CD14-positive monocyte (primary cell): ENCODE data around the gene LRRC45. TPM values are rescaled to one million over a fixed set of nuclear protein-coding genes. Genes with fewer than 3 reads are reported as not detected.
A peak's percentile ranks its signal among the peaks of the same experiment; 100 is the strongest.

Experiments
- DNase-seq, 3 donors: peaks; one replicate each; pipeline ENCODE4 v3.0.0-alpha.2; 2011 to 2022
- H2AFZ ChIP-seq: 2 replicates; pipeline ENCODE4 v1.6.0; 2012; ENCODE audit warnings: mild to moderate bottlenecking, low read depth, low read length, inconsistent platforms; ENCODE audit not compliant: insufficient read depth, poor library complexity, severe bottlenecking
- H3K27ac ChIP-seq, 2 donors: 1 replicate in 1 of 2; 2 replicates in 1 of 2; pipeline ENCODE4 v1.5.1; 2012 to 2013; ENCODE audit warnings: low read length in 2 of 2, control low read depth in 1 of 2, inconsistent platforms in 1 of 2, low read depth in 1 of 2, mild to moderate bottlenecking in 1 of 2
- H3K27me3 ChIP-seq, 2 donors: one replicate each; pipeline versions ENCODE4 v1.6.0 to v1.6.1; 2011 to 2013; ENCODE audit warnings: low read length in 2 of 2; ENCODE audit not compliant: control insufficient read depth in 2 of 2, insufficient read depth in 2 of 2
- H3K36me3 ChIP-seq, 2 donors: replicated peaks in 1 of 2; 1 replicate in 1 of 2; 2 replicates in 1 of 2; pipeline versions ENCODE4 v1.5.1 to v1.6.1; 2012 to 2013; ENCODE audit warnings: low read length in 2 of 2, control low read depth in 1 of 2, inconsistent platforms in 1 of 2, mild to moderate bottlenecking in 1 of 2; ENCODE audit not compliant: insufficient read depth in 2 of 2, control insufficient read depth in 1 of 2
- H3K4me1 ChIP-seq, 2 donors: 1 replicate in 1 of 2; 2 replicates in 1 of 2; pipeline versions ENCODE4 v1.5.1 to v1.6.1; 2012 to 2013; ENCODE audit warnings: low read length in 2 of 2, control low read depth in 1 of 2, inconsistent platforms in 1 of 2, mild to moderate bottlenecking in 1 of 2, moderate library complexity in 1 of 2; ENCODE audit not compliant: insufficient read depth in 2 of 2, control insufficient read depth in 1 of 2
- H3K4me2 ChIP-seq: replicated peaks from 2 replicates; pipeline ENCODE3; 2012; ENCODE audit warnings: low read length, moderate library complexity, mild to moderate bottlenecking; ENCODE audit not compliant: poor library complexity, severe bottlenecking; ENCODE audit errors: extremely low read depth
- H3K4me3 ChIP-seq, 3 experiments: fragments of 200-600 bp in 1 of 3; sonication (generic) in 1 of 3; replicated peaks in 1 of 3; 1 replicate in 2 of 3; 2 replicates in 1 of 3; pipeline ENCODE4 v1.5.1; 2011 to 2013; ENCODE audit warnings: low read length in 3 of 3, mild to moderate bottlenecking in 3 of 3, control low read depth in 2 of 3, low read depth in 2 of 3, inconsistent platforms in 1 of 3, moderate library complexity in 1 of 3
- H3K79me2 ChIP-seq: 2 replicates; pipeline ENCODE4 v1.6.0; 2012; ENCODE audit warnings: mild to moderate bottlenecking, control low read depth, inconsistent platforms, low read length, moderate library complexity; ENCODE audit not compliant: insufficient read depth
- H3K9ac ChIP-seq: 2 replicates; pipeline ENCODE4 v1.6.0; 2017; ENCODE audit warnings: low read length, mild to moderate bottlenecking; ENCODE audit not compliant: insufficient read depth, poor library complexity, severe bottlenecking
- H3K9me3 ChIP-seq, 2 donors: replicated peaks in 1 of 2; 1 replicate in 1 of 2; 2 replicates in 1 of 2; pipeline versions ENCODE4 v1.5.1 to v1.6.1; 2012 to 2013; ENCODE audit warnings: low read length in 2 of 2, control low read depth in 1 of 2; ENCODE audit not compliant: control insufficient read depth in 1 of 2, insufficient read depth in 1 of 2
- H4K20me1 ChIP-seq: 2 replicates; pipeline ENCODE4 v1.6.0; 2012; ENCODE audit warnings: mild to moderate bottlenecking, low read length, control low read depth, moderate library complexity; ENCODE audit not compliant: insufficient read depth
- H3K27ac Mint-ChIP-seq, 7 donors: one replicate each; pipeline ENCODE4 v1.8.0; 2020; ENCODE audit warnings: mild to moderate bottlenecking in 7 of 7, mixed read lengths in 7 of 7, moderate library complexity in 6 of 7, inconsistent platforms in 2 of 7
- H3K27me3 Mint-ChIP-seq, 3 donors: one replicate each; pipeline ENCODE4 v1.8.0; 2021 to 2022; ENCODE audit warnings: low read depth in 3 of 3, mild to moderate bottlenecking in 3 of 3, mixed read lengths in 3 of 3, moderate library complexity in 3 of 3, inconsistent platforms in 1 of 3
- H3K36me3 Mint-ChIP-seq, 2 donors: one replicate each; pipeline ENCODE4 v1.8.0; 2020; ENCODE audit warnings: mixed read lengths in 2 of 2, inconsistent platforms in 1 of 2, mild to moderate bottlenecking in 1 of 2
- H3K4me1 Mint-ChIP-seq: one replicate; pipeline ENCODE4 v1.8.0; 2020; ENCODE audit warnings: mild to moderate bottlenecking, mixed read lengths
- H3K4me3 Mint-ChIP-seq, 2 donors: one replicate each; pipeline ENCODE4 v1.8.0; 2020; ENCODE audit warnings: mild to moderate bottlenecking in 2 of 2, mixed read lengths in 2 of 2, moderate library complexity in 1 of 2
- H3K9me3 Mint-ChIP-seq, 7 donors: one replicate each; pipeline ENCODE4 v1.8.0; 2020 to 2022; ENCODE audit warnings: mixed read lengths in 7 of 7, mild to moderate bottlenecking in 6 of 7, moderate library complexity in 6 of 7, inconsistent platforms in 2 of 7
- CTCF ChIP-seq: fragments of 200-600 bp; IDR thresholded peaks from one replicate; pipeline ENCODE4 v1.8.0; 2022; ENCODE audit warnings: antibody characterized with exemption, mild to moderate bottlenecking
- WGBS: methylation state at CpG from one replicate; pipeline ENCODE4 v1.1.5; 2013; ENCODE audit warnings: missing lambda C conversion rate; ENCODE audit not compliant: insufficient coverage; 5-methylcytosine and 5-hydroxymethylcytosine counted together
- intact Hi-C, 2 donors: fragments of 100-400 bp; cut with micrococcal nuclease; formaldehyde crosslinking; loops; one replicate each; pipeline versions ENCODE4 v1.15.0 to v1.15.1; 2023
- polyA plus RNA-seq, 3 donors: library from polyadenylated mRNA; depleted of rRNA in 1 of 3; unstranded in 2 of 3; stranded (reverse) in 1 of 3; fragments of 300-500 nt in 2 of 3; fragments of >200 nt in 1 of 3; fragmentation: Illumina TruSeq in 2 of 3; gene quantifications; 1 replicate in 2 of 3; 2 replicates in 1 of 3; pipeline ENCODE4 v1.2.3, GENCODE V29; 2012 to 2021

The LRRC45 gene
- polyA plus RNA-seq, 3 donors: 2.6 to 12.2 (median 3.4) TPM

GRCh38 chr17:82077617-82078358 is 54.7 kb downstream of the LRRC45 start:
- no peak overlapping the region for H3K4me3 Mint-ChIP-seq

DNA sequence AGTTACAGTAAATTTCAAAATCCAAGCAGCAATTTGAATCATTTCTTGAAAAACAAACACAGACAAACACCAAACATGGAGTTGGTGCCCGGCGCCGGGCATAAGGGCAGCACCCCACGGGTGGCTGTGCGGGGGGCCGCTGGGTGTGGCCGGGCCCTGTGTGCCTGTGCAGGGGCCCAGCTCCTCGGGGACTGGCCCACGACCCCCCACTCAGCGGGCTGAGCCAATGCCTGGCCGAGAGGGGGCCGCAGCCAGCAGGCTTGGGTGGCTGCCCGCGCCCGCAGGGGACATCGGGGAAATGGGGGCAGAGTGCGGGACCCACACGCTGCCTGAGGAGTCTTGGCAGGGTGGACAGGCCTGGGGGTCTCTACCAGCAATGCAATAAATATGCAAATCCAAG is 55.3 kb downstream of the LRRC45 start:
- H3K9me3 Mint-ChIP-seq: peaks cover 0 to 1% (median 0%) of the 10 kb centered on the region in 7 donors
- H2AFZ ChIP-seq: no peak overlapping the region
- H3K4me1 Mint-ChIP-seq: no peaks in the 10 kb centered on the region
- no peak for DNase-seq
- H3K4me1 ChIP-seq: no peaks in the 10 kb centered on the region
- H3K27me3 ChIP-seq: no peaks in the 10 kb centered on the region
- no peak overlapping the region for H3K4me2 ChIP-seq
- no peak overlapping the region for H3K27ac ChIP-seq
- H3K27me3 Mint-ChIP-seq: peaks cover 1 to 8% (median 4%) of the 10 kb centered on the region in 3 donors
- peaks cover 33 to 40% of the 10 kb centered on the region in 2 donors for H3K36me3 ChIP-seq
- H3K4me3 ChIP-seq: no peak overlapping the region
- no peak overlapping the region for H3K9ac ChIP-seq
- WGBS: 98% methylated on average over 12 of the region's 18 CpGs
- no peak overlapping the region for H3K4me3 Mint-ChIP-seq
- peaks cover 30 to 46% of the 10 kb centered on the region in 2 donors for H3K36me3 Mint-ChIP-seq
- no peaks in the 10 kb centered on the region for H3K9me3 ChIP-seq
- H3K79me2 ChIP-seq: no peaks in the 10 kb centered on the region
- intact Hi-C loops: no loop called here
- H4K20me1 ChIP-seq: no peaks in the 10 kb centered on the region
- peak overlapping the region in 1 of 7 donors; percentile 33 for H3K27ac Mint-ChIP-seq
- no peak for TF ChIP-seq CTCF

More at GRCh38 chr17:82077617-82078358, 54.7 kb downstream of the LRRC45 start:
- H3K4me2 ChIP-seq: no peak overlapping the region
- H3K27ac ChIP-seq: no peak overlapping the region
- Mint-ChIP-seq H3K4me1 (no peaks in the 10 kb centered on the region), H3K27ac (peak overlapping the region in 1 of 7 donors; percentile 33), H3K27me3 (peaks cover 3 to 8% (median 4%) of the 10 kb centered on the region in 3 donors), H3K36me3 (peaks cover 23 to 39% of the 10 kb centered on the region in 2 donors), H3K9me3 (peaks cover 0 to 1% (median 0%) of the 10 kb centered on the region in 7 donors)
- TF ChIP-seq CTCF: no peak
- H3K4me3 ChIP-seq: no peak overlapping the region
- H3K36me3 ChIP-seq: peaks cover 27 to 34% of the 10 kb centered on the region in 2 donors
- 86% methylated on average over 22 of the region's 28 CpGs for WGBS
- no peak overlapping the region for H3K9ac ChIP-seq
- no peak overlapping the region for H2AFZ ChIP-seq
- H3K27me3 ChIP-seq: no peaks in the 10 kb centered on the region
- intact Hi-C loops: no loop called here
- H3K9me3 ChIP-seq: no peaks in the 10 kb centered on the region
- no peaks in the 10 kb centered on the region for H4K20me1 ChIP-seq
- H3K4me1 ChIP-seq: no peaks in the 10 kb centered on the region
- H3K79me2 ChIP-seq: no peaks in the 10 kb centered on the region
- DNase-seq: no peak
